Measurements from ENCODE around the gene FCRLA. TPM values are rescaled to one million over a fixed set of nuclear protein-coding genes. Genes with fewer than 3 reads are reported as not detected.

Gene FCRLA
- total RNA-seq, 1 experiment from 2014 or later, result 0.15 TPM

GRCh38 chr1:161720422-161720821 lies 13.4 kb downstream of the FCRLA start:
- Mint-ChIP-seq H3K27me3 (ENCODE audit: low read depth) (peaks cover 40% of the 10 kb centered on the region), H3K27ac (no peak overlapping the region), H3K9me3 (no peaks in the 10 kb centered on the region), H3K4me3 (no peak overlapping the region), H3K4me1 (peaks cover 4% of the 10 kb centered on the region; the same call in 1 of the 2 replicates), H3K36me3 (no peaks in the 10 kb centered on the region)
- DNase-seq (ENCODE audit: low spot score) (no peak), ATAC-seq (no peak)
- POLR2A ChIA-PET, result no interaction called here
- CTCF ChIA-PET, result no interaction called here
- TF ChIP-seq JAZF1 (CRISPR knock-in tag; IDR thresholded peaks at IDR 0.05) (no peak), NR2C2 (CRISPR knock-in tag; IDR thresholded peaks at IDR 0.05) (no peak), E2F4 (CRISPR knock-in tag; IDR thresholded peaks at IDR 0.05; ENCODE audit: borderline replicate concordance, low read depth) (no peak), FOXP1 (CRISPR knock-in tag; IDR thresholded peaks at IDR 0.05; ENCODE audit: borderline replicate concordance) (no peak), FOXK1 (CRISPR knock-in tag; IDR thresholded peaks at IDR 0.05) (no peak), ZNF281 (CRISPR knock-in tag; IDR thresholded peaks at IDR 0.05) (no peak), NFYB (CRISPR knock-in tag; conservative IDR thresholded peaks at IDR 0.05; ENCODE audit: low read depth) (no peak), ZNF423 (CRISPR knock-in tag; IDR thresholded peaks at IDR 0.05) (no peak), NFATC4 (CRISPR knock-in tag; IDR thresholded peaks at IDR 0.05) (no peak), AFF4 (CRISPR knock-in tag; IDR thresholded peaks at IDR 0.05; ENCODE audit: borderline replicate concordance) (no peak), KAT7 (CRISPR knock-in tag; IDR thresholded peaks at IDR 0.05; ENCODE audit: borderline replicate concordance) (no peak), CBFB (CRISPR knock-in tag; IDR thresholded peaks at IDR 0.05; ENCODE audit: low read depth) (no peak), ESRRA (CRISPR knock-in tag; IDR thresholded peaks at IDR 0.05; ENCODE audit: borderline replicate concordance) (no peak), ATF2 (CRISPR knock-in tag; IDR thresholded peaks at IDR 0.05; ENCODE audit: borderline replicate concordance, low read depth) (no peak)

- DNase-seq (ENCODE audit: low spot score) (no peak), ATAC-seq (no peak)
- H3K9me3 Mint-ChIP-seq, result no peaks in the 10 kb centered on the region
- H3K36me3 Mint-ChIP-seq, result no peaks in the 10 kb centered on the region
- TF ChIP-seq JAZF1 (CRISPR knock-in tag; IDR thresholded peaks at IDR 0.05) (no peak), NR3C1 (CRISPR knock-in tag; conservative IDR thresholded peaks at IDR 0.05; ENCODE audit: low read depth) (no peak), ZNF317 (CRISPR knock-in tag; IDR thresholded peaks at IDR 0.05; ENCODE audit: borderline replicate concordance, low read depth) (no peak), ZNF138 (CRISPR knock-in tag; conservative IDR thresholded peaks at IDR 0.05) (no peak)
- H3K27ac Mint-ChIP-seq, result no peak within 1 kb of the TSS
- H3K4me3 Mint-ChIP-seq, result no peak within 1 kb of the TSS
- POLR2A ChIA-PET, result no interaction called here
- peaks cover 47% of the 10 kb centered on the region for H3K27me3 Mint-ChIP-seq (ENCODE audit: low read depth)
- H3K4me1 Mint-ChIP-seq, result peaks cover 9% of the 10 kb centered on the region; the same call in 1 of the 2 replicates
- CTCF ChIA-PET, result no interaction called here
Measured at GRCh38 chr1:161720956-161721737, 14.1 kb downstream of the FCRLA start, which contains the start of gene FCRLB. Gene FCRLB (plus strand): TSS chr1:161721544. CDS start chr1:161722673, 1,129 bp downstream.
